IMR-90 (cell line): ENCODE results near the gene RGS16. TPM values are rescaled to one million over a fixed set of nuclear protein-coding genes. Genes with fewer than 3 reads are reported as not detected.

Experiments
- ATAC-seq: fragments of 200-7000 bp; cut with Tn5 transposase; 2 replicates; pipeline ENCODE4 v1.9.1; 2020; ENCODE audit warnings: low read depth, mild to moderate bottlenecking, moderate library complexity
- BruUV-seq: library from RNA; stranded (reverse); fragments of 400-500 nt; replicated peaks from 2 replicates; lab custom pipeline; 2021; lab: Mats Ljungman, UMichigan
- CTCF ChIA-PET: fragments of 300-600 bp; formaldehyde crosslinking; extraction: SDS; loops from one replicate; lab custom pipeline; 2021; ENCODE audit warnings: antibody characterized with exemption; lab: Yijun Ruan, JAX
- POLR2A ChIA-PET: fragments of 300-600 bp; sonication (Branson Sonifier 250); formaldehyde crosslinking; loops from one replicate; lab custom pipeline; 2022; ENCODE audit warnings: antibody characterized with exemption; ENCODE audit not compliant: unreplicated experiment; lab: Charles Lee
- DNase-seq: peaks from one replicate; pipeline ENCODE4 v3.0.0; 2013
- H2AFZ ChIP-seq: replicated peaks from 2 replicates; pipeline ENCODE3; 2013; ENCODE audit warnings: low read length, mild to moderate bottlenecking; ENCODE audit not compliant: poor library complexity
- H2AK5ac ChIP-seq: 2 replicates; pipeline ENCODE4 v1.6.1; 2013; ENCODE audit warnings: low read depth, low read length, inconsistent platforms
- H2AK9ac ChIP-seq: replicated peaks from 2 replicates; pipeline ENCODE3; 2013; ENCODE audit warnings: mild to moderate bottlenecking, low read depth, low read length, moderate library complexity; ENCODE audit not compliant: poor library complexity
- H2BK120ac ChIP-seq: 2 replicates; pipeline ENCODE4 v1.6.1; 2013; ENCODE audit warnings: low read depth, low read length, inconsistent platforms
- H2BK15ac ChIP-seq: 3 replicates; pipeline ENCODE4 v1.6.1; 2013; ENCODE audit warnings: low read depth, low read length, inconsistent platforms
- H2BK20ac ChIP-seq: 2 replicates; pipeline ENCODE4 v1.6.1; 2013; ENCODE audit warnings: low read depth, mild to moderate bottlenecking, inconsistent platforms, low read length, moderate library complexity
- H2BK5ac ChIP-seq: 2 replicates; pipeline ENCODE4 v1.6.1; 2013; ENCODE audit warnings: mild to moderate bottlenecking, low read depth, low read length, inconsistent platforms; ENCODE audit not compliant: poor library complexity, severe bottlenecking
- H3K14ac ChIP-seq: replicated peaks from 2 replicates; pipeline ENCODE4 v1.6.1; 2013; ENCODE audit warnings: low read depth, low read length, inconsistent platforms
- H3K18ac ChIP-seq: 2 replicates; pipeline ENCODE4 v1.6.1; 2013; ENCODE audit warnings: low read depth, low read length, control low read depth
- H3K23ac ChIP-seq: 2 replicates; pipeline ENCODE4 v1.6.1; 2013; ENCODE audit warnings: low read depth, low read length, inconsistent platforms
- H3K27ac ChIP-seq: 2 replicates; pipeline ENCODE4 v1.5.1; 2013; ENCODE audit warnings: mild to moderate bottlenecking, control low read depth, low read length; ENCODE audit not compliant: insufficient read depth
- H3K27me3 ChIP-seq: 2 replicates; pipeline ENCODE4 v1.6.1; 2013; ENCODE audit warnings: low read length; ENCODE audit not compliant: control insufficient read depth, insufficient read depth
- H3K36me3 ChIP-seq: 2 replicates; pipeline ENCODE4 v1.6.1; 2013; ENCODE audit warnings: low read length, mixed read lengths; ENCODE audit not compliant: control insufficient read depth, insufficient read depth
- H3K4ac ChIP-seq: 2 replicates; pipeline ENCODE4 v1.6.1; 2013; ENCODE audit warnings: low read depth, low read length, inconsistent platforms
- H3K4me1 ChIP-seq: 2 replicates; pipeline ENCODE4 v1.6.1; 2013; ENCODE audit warnings: low read length, mixed read lengths; ENCODE audit not compliant: control insufficient read depth, insufficient read depth
- H3K4me2 ChIP-seq: 2 replicates; pipeline ENCODE4 v1.6.1; 2013; ENCODE audit warnings: low read depth, mild to moderate bottlenecking, control low read depth, low read length, moderate library complexity
- H3K4me3 ChIP-seq: 2 replicates; pipeline ENCODE4 v1.5.1; 2013; ENCODE audit warnings: low read depth, mild to moderate bottlenecking, control low read depth, low read length, moderate library complexity; ENCODE audit not compliant: insufficient read depth
- H3K56ac ChIP-seq: 2 replicates; pipeline ENCODE4 v1.6.1; 2013; ENCODE audit warnings: low read length, inconsistent platforms; ENCODE audit not compliant: insufficient read depth; ENCODE audit errors: extremely low read depth
- H3K79me1 ChIP-seq, 2 experiments: 2 replicates each; pipeline ENCODE4 v1.6.1; 2013; ENCODE audit warnings: low read length in 2 of 2, inconsistent platforms in 1 of 2, low read depth in 1 of 2
- H3K9ac ChIP-seq: 2 replicates; pipeline ENCODE4 v1.6.1; 2013; ENCODE audit warnings: low read depth, low read length, control low read depth
- H3K9me1 ChIP-seq: 2 replicates; pipeline ENCODE4 v1.6.1; 2013; ENCODE audit warnings: low read length, inconsistent platforms; ENCODE audit not compliant: insufficient read depth
- H3K9me3 ChIP-seq: 2 replicates; pipeline ENCODE4 v1.6.1; 2013; ENCODE audit warnings: low read length; ENCODE audit not compliant: control insufficient read depth, insufficient read depth
- H4K20me1 ChIP-seq: 2 replicates; pipeline ENCODE4 v1.6.1; 2013; ENCODE audit warnings: low read length, inconsistent platforms; ENCODE audit not compliant: insufficient read depth
- H4K5ac ChIP-seq: 2 replicates; pipeline ENCODE4 v1.6.1; 2013; ENCODE audit warnings: mild to moderate bottlenecking, low read depth, low read length, control low read depth
- H4K8ac ChIP-seq, 2 experiments: 2 replicates each; pipeline ENCODE4 v1.6.1; 2013; ENCODE audit warnings: low read depth in 2 of 2, low read length in 2 of 2, control low read depth in 1 of 2, inconsistent platforms in 1 of 2
- H4K91ac ChIP-seq: 2 replicates; pipeline ENCODE4 v1.6.1; 2013; ENCODE audit warnings: low read depth, low read length, inconsistent platforms; ENCODE audit not compliant: insufficient read depth
- CEBPB ChIP-seq: IDR thresholded peaks from 2 replicates; pipeline ENCODE4 v1.6.1; 2012; ENCODE audit warnings: low read depth, low read length, improper control_type of control experiment
- CHD1 ChIP-seq: IDR thresholded peaks from 2 replicates; pipeline ENCODE4 v1.6.1; 2012; ENCODE audit warnings: low read depth, low read length, improper control_type of control experiment
- CTCF ChIP-seq: conservative IDR thresholded peaks from 2 replicates; pipeline ENCODE4 v1.5.1; 2012; ENCODE audit warnings: mild to moderate bottlenecking, low read depth, low read length, improper control_type of control experiment
- ELK1 ChIP-seq: fragments of 150-350 bp; IDR thresholded peaks from 2 replicates; pipeline ENCODE4 v1.6.1; 2016; ENCODE audit warnings: low read depth, mild to moderate bottlenecking, low read length, moderate library complexity, borderline replicate concordance
- FOS ChIP-seq: fragments of 150-350 bp; IDR thresholded peaks from 2 replicates; pipeline ENCODE4 v1.6.1; 2016; ENCODE audit warnings: low read depth, low read length
- MAFK ChIP-seq: IDR thresholded peaks from 2 replicates; pipeline ENCODE4 v1.6.1; 2012; ENCODE audit warnings: low read depth, low read length, improper control_type of control experiment
- MXI1 ChIP-seq: IDR thresholded peaks from 2 replicates; pipeline ENCODE4 v1.6.1; 2012; ENCODE audit warnings: low read depth, mild to moderate bottlenecking, low read length, moderate library complexity, borderline replicate concordance
- POLR2A ChIP-seq: IDR thresholded peaks from 2 replicates; pipeline ENCODE4 v1.6.1; 2012; ENCODE audit warnings: mild to moderate bottlenecking, low read depth, low read length
- RAD21 ChIP-seq: IDR thresholded peaks from 2 replicates; pipeline ENCODE4 v1.6.1; 2012; ENCODE audit warnings: low read length, improper control_type of control experiment
- RCOR1 ChIP-seq: IDR thresholded peaks from 2 replicates; pipeline ENCODE4 v1.6.1; 2012; ENCODE audit warnings: mild to moderate bottlenecking, low read length, improper control_type of control experiment; ENCODE audit not compliant: insufficient replicate concordance
- RFX5 ChIP-seq: IDR thresholded peaks from 2 replicates; pipeline ENCODE4 v1.8.0; 2012; ENCODE audit warnings: low read depth, mild to moderate bottlenecking, low read length, moderate library complexity
- SMC3 ChIP-seq: fragments of 150-350 bp; IDR thresholded peaks from 2 replicates; pipeline ENCODE4 v1.6.1; 2016; ENCODE audit warnings: low read depth, mild to moderate bottlenecking, antibody characterized with exemption, low read length, moderate library complexity
- USF2 ChIP-seq: fragments of 150-350 bp; IDR thresholded peaks from 2 replicates; pipeline ENCODE4 v1.6.1; 2017; ENCODE audit warnings: mild to moderate bottlenecking, antibody characterized with exemption, low read length, low read depth
- WGBS, 2 experiments: methylation state at CpG; one replicate each; pipeline versions ENCODE4 v1.1.5 to v1.1.7; 2013; ENCODE audit warnings: missing lambda C conversion rate in 2 of 2; ENCODE audit not compliant: insufficient read length in 1 of 2; ENCODE audit errors: extremely low coverage in 2 of 2; 5-methylcytosine and 5-hydroxymethylcytosine counted together
- dilution Hi-C: fragments of 300-500 bp; cut with HindIII; formaldehyde crosslinking; loops from one replicate; pipeline ENCODE4 v1.14.3; 2018; ENCODE audit warnings: low sequenced_read_pairs; ENCODE audit not compliant: unreplicated experiment
- in situ Hi-C: fragments of 300-500 bp; cut with MboI; formaldehyde crosslinking; loops from 3 replicates; pipeline ENCODE4 v1.14.3; 2019; ENCODE audit warnings: low sequenced_read_pairs, inconsistent platforms, mixed read lengths
- intact Hi-C: fragments of 100-400 bp; cut with micrococcal nuclease; formaldehyde crosslinking; loops from 2 replicates; pipeline ENCODE4 v1.10.0; 2022
- polyA plus RNA-seq, 3 experiments: library from polyadenylated mRNA; depleted of rRNA; stranded (reverse); fragments of >200 nt; gene quantifications; 2 replicates each; pipeline ENCODE4 v1.2.3, GENCODE V29; 2012; ENCODE audit warnings: low replicate concordance in 1 of 3
- total RNA-seq: library from RNA; depleted of rRNA; stranded (reverse); fragments of >200 nt; gene quantifications from 2 replicates; pipeline ENCODE4 v1.2.3, GENCODE V29; 2012

Gene RGS16
- total and polyA plus RNA-seq, 2 of the 4 experiments (the other 2 are of a cell fraction), result 0.15 to 0.18 TPM

GRCh38 chr1:182589520-182589919 is 14.7 kb downstream of the RGS16 start:
- no peaks in the 10 kb centered on the region for H3K9me3 ChIP-seq
- no peak overlapping the region for H3K23ac ChIP-seq
- no peak overlapping the region for H4K91ac ChIP-seq
- H3K4me1 ChIP-seq, result no peaks in the 10 kb centered on the region
- H3K9ac ChIP-seq, result no peak overlapping the region
- H3K36me3 ChIP-seq, result peaks cover 1% of the 10 kb centered on the region; the same call in 1 of the 2 replicates
- H3K14ac ChIP-seq, result no peak overlapping the region
- DNase-seq (no peak), ATAC-seq (no peak)
- 100% methylated on average over 1 of the region's 3 CpGs; no CpG with 5 or more reads in 1 of the 2 experiments for WGBS, 2 experiments
- H2AK5ac ChIP-seq, result no peak overlapping the region
- no peaks in the 10 kb centered on the region for H4K20me1 ChIP-seq
- no peak overlapping the region for H3K18ac ChIP-seq
- no TSS peak for BruUV-seq
- no peak overlapping the region for H3K4me3 ChIP-seq
- in situ Hi-C loops, result no loop called here
- ChIA-PET CTCF (no interaction called here), POLR2A (no interaction called here)
- H3K56ac ChIP-seq, result no peak overlapping the region
- no peaks in the 10 kb centered on the region for H3K9me1 ChIP-seq
- H2AK9ac ChIP-seq, result no peak overlapping the region
- H4K5ac ChIP-seq, result no peak overlapping the region
- TF ChIP-seq POLR2A (no peak), SMC3 (no peak), ELK1 (no peak), MXI1 (no peak), CTCF (no peak), FOS (no peak), RFX5 (no peak), MAFK (no peak), USF2 (no peak), CHD1 (no peak), RAD21 (no peak), CEBPB (no peak), RCOR1 (no peak)
- H3K27me3 ChIP-seq, result peaks cover 6% of the 10 kb centered on the region; the same call in 1 of the 2 replicates
- intact Hi-C loops, result no loop called here
- H3K4me2 ChIP-seq, result no peak overlapping the region
- H2BK5ac ChIP-seq, result no peak overlapping the region
- H2BK15ac ChIP-seq, result no peak overlapping the region
- no peak overlapping the region for H3K27ac ChIP-seq
- H3K4ac ChIP-seq, result no peak overlapping the region
- dilution Hi-C loops, result no loop called here
- H2BK20ac ChIP-seq, result no peak overlapping the region
- H4K8ac ChIP-seq, result peak overlapping the region; percentile 53 to 84; a peak in 1 of 4 replicates
- H2BK120ac ChIP-seq, result no peak overlapping the region
- H2AFZ ChIP-seq, result peak overlapping the region; percentile 95
- H3K79me1 ChIP-seq, result no peaks in the 10 kb centered on the region
